H1 (cell line): Measurements from ENCODE around the gene SLC39A11. TPM values are rescaled to one million over a fixed set of nuclear protein-coding genes. Genes with fewer than 3 reads are reported as not detected.

ENCODE experiments used
- CTCF ChIA-PET: fragments of 300-600 bp; sonication (Branson Sonifier 250); formaldehyde crosslinking; loops from one replicate; lab custom pipeline; 2021; ENCODE audit not compliant: partially characterized antibody; lab: Charles Lee
- POLR2A ChIA-PET: fragments of 300-600 bp; sonication (Branson Sonifier 250); formaldehyde crosslinking; loops from one replicate; lab custom pipeline; 2021; ENCODE audit warnings: inconsistent platforms; ENCODE audit not compliant: partially characterized antibody; lab: Charles Lee
- DNase-seq, 2 experiments: peaks; one replicate each; pipeline versions ENCODE4 v3.0.0 to v3.0.0-alpha.2; 2010 to 2022; ENCODE audit warnings: low spot score in 2 of 2, low read depth in 1 of 2, mixed read lengths in 1 of 2
- FAIRE-seq: peaks from 2 replicates; lab custom pipeline; 2011; peaks lifted over from hg19 to GRCh38; lab: Jason Lieb, UNC
- H2AFZ ChIP-seq: 2 replicates; pipeline ENCODE4 v1.8.1; 2012; ENCODE audit warnings: low read length, inconsistent platforms
- H2AK5ac ChIP-seq: 2 replicates; pipeline ENCODE4 v1.6.1; 2013; ENCODE audit warnings: low read depth, low read length
- H2BK120ac ChIP-seq: replicated peaks from 2 replicates; pipeline ENCODE3; 2013; ENCODE audit warnings: low read depth, low read length, inconsistent platforms
- H2BK12ac ChIP-seq: 2 replicates; pipeline ENCODE4 v1.6.1; 2013; ENCODE audit warnings: low read depth, low read length
- H2BK15ac ChIP-seq: 2 replicates; pipeline ENCODE4 v1.6.1; 2013; ENCODE audit warnings: low read length
- H2BK20ac ChIP-seq: 2 replicates; pipeline ENCODE4 v1.6.1; 2013; ENCODE audit warnings: low read length
- H2BK5ac ChIP-seq: 2 replicates; pipeline ENCODE4 v1.6.1; 2013; ENCODE audit warnings: low read depth, low read length
- H3K14ac ChIP-seq: 2 replicates; pipeline ENCODE4 v1.6.1; 2013; ENCODE audit warnings: inconsistent platforms; ENCODE audit not compliant: insufficient read length
- H3K18ac ChIP-seq: 2 replicates; pipeline ENCODE4 v1.6.1; 2013; ENCODE audit warnings: low read length; ENCODE audit errors: extremely low read depth
- H3K23ac ChIP-seq: 2 replicates; pipeline ENCODE4 v1.6.1; 2013; ENCODE audit warnings: inconsistent platforms; ENCODE audit not compliant: insufficient read length
- H3K23me2 ChIP-seq: 2 replicates; pipeline ENCODE4 v1.6.1; 2013; ENCODE audit warnings: low read depth, low read length
- H3K27ac ChIP-seq: 2 replicates; pipeline ENCODE4 v1.6.1; 2011; ENCODE audit warnings: low read depth, low read length, inconsistent platforms
- H3K27me3 ChIP-seq, 4 experiments: replicated peaks in 1 of 4; 1 replicate in 1 of 4; 2 replicates in 3 of 4; pipeline versions ENCODE4 v1.6.1 to v1.8.1; 2011 to 2013; ENCODE audit warnings: low read length in 3 of 4, mild to moderate bottlenecking in 3 of 4, inconsistent platforms in 2 of 4, mixed read lengths in 2 of 4, moderate library complexity in 1 of 4; ENCODE audit not compliant: control insufficient read depth in 3 of 4, insufficient read depth in 3 of 4; ENCODE audit errors: extremely low read depth in 1 of 4
- H3K36me3 ChIP-seq, 4 experiments: 2 replicates each; pipeline versions ENCODE4 v1.6.1 to v1.8.1; 2011 to 2013; ENCODE audit warnings: mild to moderate bottlenecking in 4 of 4, low read length in 3 of 4, moderate library complexity in 2 of 4, control low read depth in 1 of 4, inconsistent platforms in 1 of 4; ENCODE audit not compliant: insufficient read depth in 4 of 4, control insufficient read depth in 2 of 4
- H3K4ac ChIP-seq: replicated peaks from 2 replicates; pipeline ENCODE3; 2013; ENCODE audit warnings: low read length, low read depth, mixed read lengths, inconsistent platforms; ENCODE audit not compliant: insufficient read length
- H3K4me1 ChIP-seq, 4 experiments: replicated peaks in 1 of 4; 1 replicate in 1 of 4; 2 replicates in 3 of 4; pipeline versions ENCODE4 v1.6.1 to v1.8.1; 2011 to 2013; ENCODE audit warnings: low read length in 3 of 4, inconsistent platforms in 2 of 4, mixed read lengths in 1 of 4; ENCODE audit not compliant: insufficient read depth in 4 of 4, control insufficient read depth in 3 of 4
- H3K4me2 ChIP-seq, 2 experiments: 2 replicates each; pipeline versions ENCODE4 v1.6.1 to v1.8.1; 2011 to 2013; ENCODE audit warnings: low read depth in 2 of 2, low read length in 2 of 2, control low read depth in 1 of 2, inconsistent platforms in 1 of 2, mild to moderate bottlenecking in 1 of 2; ENCODE audit not compliant: insufficient read depth in 1 of 2
- H3K4me3 ChIP-seq, 4 experiments: fragments of 200-600, 300-600 bp in 1 of 4; sonication (generic), shearing (Covaris generic), sonication (Bioruptor Twin) in 1 of 4; 2 replicates each; pipeline versions ENCODE4 v1.5.1 to v1.8.1; 2011 to 2016; ENCODE audit warnings: low read length in 4 of 4, low read depth in 3 of 4, control low read depth in 2 of 4, inconsistent platforms in 2 of 4, mild to moderate bottlenecking in 2 of 4, mixed read lengths in 1 of 4, moderate library complexity in 1 of 4; ENCODE audit not compliant: insufficient read depth in 2 of 4; ENCODE audit errors: extremely low read depth in 1 of 4
- H3K56ac ChIP-seq: replicated peaks from 2 replicates; pipeline ENCODE3; 2013; ENCODE audit warnings: low read depth, mild to moderate bottlenecking, mixed read lengths, low read length, inconsistent platforms; ENCODE audit not compliant: insufficient read length
- H3K79me1 ChIP-seq: 2 replicates; pipeline ENCODE4 v1.6.1; 2013; ENCODE audit warnings: low read depth, low read length, control low read depth
- H3K79me2 ChIP-seq, 2 experiments: 2 replicates each; pipeline versions ENCODE4 v1.6.1 to v1.8.1; 2012 to 2013; ENCODE audit warnings: low read length in 2 of 2, mild to moderate bottlenecking in 2 of 2, inconsistent platforms in 1 of 2; ENCODE audit not compliant: insufficient read depth in 2 of 2, control insufficient read depth in 1 of 2
- H3K9ac ChIP-seq, 4 experiments: replicated peaks in 1 of 4; 1 replicate in 1 of 4; 2 replicates in 3 of 4; pipeline versions ENCODE4 v1.6.1 to v1.8.1; 2011 to 2013; ENCODE audit warnings: low read depth in 3 of 4, low read length in 3 of 4, control low read depth in 2 of 4, mild to moderate bottlenecking in 2 of 4, moderate library complexity in 2 of 4, inconsistent platforms in 1 of 4; ENCODE audit errors: extremely low read depth in 1 of 4
- H3K9me3 ChIP-seq, 2 experiments: 2 replicates each; pipeline versions ENCODE4 v1.6.1 to v1.8.1; 2012 to 2013; ENCODE audit warnings: mild to moderate bottlenecking in 2 of 2, moderate library complexity in 2 of 2, control low read depth in 1 of 2, inconsistent platforms in 1 of 2, low read depth in 1 of 2, low read length in 1 of 2, mixed read lengths in 1 of 2; ENCODE audit not compliant: insufficient read depth in 2 of 2
- H4K20me1 ChIP-seq, 2 experiments: replicated peaks in 1 of 2; 2 replicates each; pipeline versions ENCODE3 to v1.8.1; 2011 to 2013; ENCODE audit warnings: inconsistent platforms in 2 of 2, low read length in 2 of 2, mild to moderate bottlenecking in 1 of 2; ENCODE audit not compliant: insufficient read depth in 2 of 2, control insufficient read depth in 1 of 2
- H4K5ac ChIP-seq: 2 replicates; pipeline ENCODE4 v1.6.1; 2013; ENCODE audit warnings: low read length, low read depth, mixed read lengths, inconsistent platforms; ENCODE audit not compliant: insufficient read length
- H4K8ac ChIP-seq: 2 replicates; pipeline ENCODE4 v1.8.0; 2013; ENCODE audit warnings: mild to moderate bottlenecking, moderate library complexity, low read length, inconsistent platforms; ENCODE audit not compliant: insufficient read depth; ENCODE audit errors: extremely low read depth
- H4K91ac ChIP-seq: replicated peaks from 2 replicates; pipeline ENCODE3; 2013; ENCODE audit warnings: low read length, mixed read lengths, inconsistent platforms; ENCODE audit not compliant: insufficient read length
- RBBP5 ChIP-seq: IDR thresholded peaks from 2 replicates; pipeline ENCODE4 v1.7.1; 2012; ENCODE audit warnings: low read depth, mild to moderate bottlenecking, inconsistent platforms, low read length, moderate library complexity, borderline replicate concordance
- WGBS, 2 experiments: shearing (Covaris generic) in 1 of 2; methylation state at CpG; one replicate each; pipeline versions ENCODE4 v1.1.6 to v1.1.7; 2013 to 2015; ENCODE audit warnings: low lambda C conversion rate in 2 of 2, mixed read lengths in 2 of 2, inconsistent platforms in 1 of 2, low coverage in 1 of 2, missing lambda C conversion rate in 1 of 2; ENCODE audit not compliant: insufficient replicate concordance in 2 of 2, insufficient coverage in 1 of 2, insufficient read length in 1 of 2; ENCODE audit errors: extremely low coverage in 1 of 2, missing lambda C conversion rate in 1 of 2; 5-methylcytosine and 5-hydroxymethylcytosine counted together
- polyA plus RNA-seq, 7 experiments: library from polyadenylated mRNA; depleted of rRNA in 3 of 7; stranded (reverse) in 5 of 7; unstranded in 2 of 7; fragments of >200 nt in 5 of 7; fragments of 200-250 nt in 2 of 7; gene quantifications; 1 replicate in 5 of 7; 2 replicates in 1 of 7; 4 replicates in 1 of 7; pipeline versions ENCODE4 v1.2.1 to v1.2.3, GENCODE V29; 2011 to 2013; ENCODE audit warnings: missing spikeins in 2 of 7, mixed read lengths in 2 of 7
- total RNA-seq: library from RNA; stranded (reverse); fragmentation: NEBNext Ultra II Directional; extraction: Animal tissue kit (Norgen Biotek cat#: 25700); gene quantifications from 2 replicates; pipeline ENCODE4 v1.2.1, GENCODE V29; 2021

The SLC39A11 gene
- total and polyA plus RNA-seq, 2 of the 8 experiments (the other 6 are each of a cell fraction or from before 2014, with no cell fraction given): 12.2 to 19.6 TPM

- Histone ChIP-seq H2AK5ac (no peak overlapping the region), H3K27me3 (no peaks in the 10 kb centered on the region), H2AFZ (no peak overlapping the region), H2BK20ac (no peak overlapping the region), H2BK12ac (peak overlapping the region; percentile 50; the same call in 1 of the 2 replicates), H3K23ac (no peak overlapping the region), H3K9ac (no peak overlapping the region), H4K8ac (no peak overlapping the region), H4K20me1 (no peaks in the 10 kb centered on the region), H3K23me2 (no peaks in the 10 kb centered on the region)
- no peak for DNase-seq
- CTCF ChIA-PET: interaction anchor here (0.6 to 7.2 kb wide), 10 partner anchors 9 to 470 kb away, joined by 3 to 71 read pairs (median 4); no protein-coding TSS in a partner anchor
- no peak for TF ChIP-seq RBBP5
- TF ChIP-seq, all 59 proteins: peak for 0
- Histone ChIP-seq H4K5ac (no peak overlapping the region), H2BK120ac (no peak overlapping the region), H4K91ac (peak overlapping the region; percentile 31), H2BK15ac (no peak overlapping the region), H3K14ac (no peak overlapping the region), H2BK5ac (no peak overlapping the region), H3K27ac (no peak overlapping the region), H3K9me3 (no peaks in the 10 kb centered on the region), H3K18ac (peak overlapping the region; percentile 32), H3K56ac (no peak overlapping the region), H3K4me2 (no peak overlapping the region), H3K4me3 (no peak overlapping the region), H3K79me2 (no peaks in the 10 kb centered on the region), H3K4ac (peak overlapping the region; percentile 88), H3K36me3 (no peaks in the 10 kb centered on the region), H3K4me1 (peaks cover 0 to 11% (median 2%) of the 10 kb centered on the region in 4 experiments; a peak in 5 of 7 replicates), H3K79me1 (no peaks in the 10 kb centered on the region)
- POLR2A ChIA-PET: interaction anchor here (1.2 to 1.6 kb wide), 2 partner anchors 127 to 473 kb away, joined by 3 to 4 read pairs; no protein-coding TSS in a partner anchor
- no peak for FAIRE-seq
- WGBS, 2 experiments: 92% methylated on average over 8 of the region's 8 CpGs; no CpG with 5 or more reads in 1 of the 2 experiments
Measured at GRCh38 chr17:72719206-72719577, 373.3 kb downstream of the SLC39A11 start.
